Gastroesophageal sphincter (tissue), 4 donors: ENCODE measurements around the gene PSAP. TPM values are rescaled to one million over a fixed set of nuclear protein-coding genes. Genes with fewer than 3 reads are reported as not detected.

Experiments used
- ATAC-seq: fragments of 150-250 bp; one replicate; pipeline ENCODE4 v1.9.1; 2016; ENCODE audit warnings: mild to moderate bottlenecking, moderate library complexity
- H3K27ac ChIP-seq, 4 donors: fragments of 200-600 bp; sonication (generic) in 3 of 4; 1 replicate in 3 of 4; 2 replicates in 1 of 4; pipeline ENCODE4 v1.5.1; 2016 to 2019
- H3K27me3 ChIP-seq: fragments of 200-600 bp; sonication (generic); one replicate; pipeline ENCODE4 v1.5.1; 2019
- H3K36me3 ChIP-seq, 2 donors: fragments of 200-600 bp; sonication (generic); one replicate each; pipeline ENCODE4 v1.5.1; 2019; ENCODE audit warnings: control low read depth in 1 of 2
- H3K4me1 ChIP-seq, 3 donors: fragments of 200-600 bp; sonication (generic); 1 replicate in 2 of 3; 2 replicates in 1 of 3; pipeline ENCODE4 v1.5.1; 2016 to 2019; ENCODE audit warnings: control low read depth in 2 of 3
- H3K4me3 ChIP-seq, 2 donors: fragments of 200-600 bp; sonication (generic); one replicate each; pipeline ENCODE4 v1.5.1; 2019; ENCODE audit warnings: mild to moderate bottlenecking in 1 of 2, moderate library complexity in 1 of 2
- H3K9me3 ChIP-seq, 3 donors: fragments of 200-600 bp; sonication (generic); one replicate each; pipeline ENCODE4 v1.5.1; 2017 to 2019; ENCODE audit warnings: control low read depth in 2 of 3
- CTCF ChIP-seq, 4 experiments: fragments of 200-600 bp in 2 of 4; fragments of 450-650 bp in 2 of 4; sonication (generic) in 1 of 4; IDR thresholded peaks; one replicate each; pipeline ENCODE4 v1.5.1; 2017 to 2019; ENCODE audit warnings: antibody characterized with exemption in 4 of 4, mild to moderate bottlenecking in 2 of 4, moderate library complexity in 2 of 4
- EP300 ChIP-seq: sonication (generic); formaldehyde crosslinking; IDR thresholded peaks from one replicate; pipeline ENCODE4 v1.6.1; 2017; ENCODE audit warnings: antibody characterized with exemption, mild to moderate bottlenecking
- POLR2A ChIP-seq, 2 donors: fragments of 450-650 bp; IDR thresholded peaks; one replicate each; pipeline ENCODE4 v1.6.1; 2017; ENCODE audit warnings: antibody characterized with exemption in 2 of 2, mild to moderate bottlenecking in 2 of 2, moderate library complexity in 1 of 2
- POLR2AphosphoS5 ChIP-seq: sonication (generic); formaldehyde crosslinking; IDR thresholded peaks from one replicate; pipeline ENCODE4 v1.6.1; 2017; ENCODE audit warnings: antibody characterized with exemption
- WGBS, 2 donors: methylation state at CpG; one replicate each; pipeline ENCODE4 v1.1.5; 2018; ENCODE audit warnings: low coverage in 1 of 2; 5-methylcytosine and 5-hydroxymethylcytosine counted together
- total RNA-seq, 4 donors: library from RNA; depleted of rRNA; stranded (reverse); fragments of >200 nt; gene quantifications; one replicate each; pipeline ENCODE4 v1.1.0, GENCODE V29; 2016

Gene PSAP
- total RNA-seq, 4 donors from 2014 or later, result 604 to 881 (median 718) TPM

GRCh38 chr10:71850021-71850742 lies 869 bp downstream of the PSAP start:
- peaks cover 0 to 56% (median 26%) of the 10 kb centered on the region in 3 donors for H3K4me1 ChIP-seq
- 3 to 4% methylated on average over 11 of the region's 13 CpGs for WGBS, 2 donors
- peak overlapping the region; percentile 89 to 99 for H3K4me3 ChIP-seq
- H3K27ac ChIP-seq, result peak overlapping the region; percentile 94 to 99 (median 96)
- ATAC-seq, result no peak
- no peak for TF ChIP-seq POLR2A (IDR thresholded peaks at IDR 0.05)
- no peak for TF ChIP-seq CTCF (IDR thresholded peaks at IDR 0.05)
- TF ChIP-seq EP300, result no peak
- TF ChIP-seq POLR2AphosphoS5, result no peak
- no peaks in the 10 kb centered on the region for H3K27me3 ChIP-seq
- no peaks in the 10 kb centered on the region for H3K9me3 ChIP-seq
- no peaks in the 10 kb centered on the region for H3K36me3 ChIP-seq

- WGBS, 2 donors, result 82 to 93% methylated on average over 2 to 16 of the region's 17 CpGs
- TF ChIP-seq EP300, result no peak
- no peak for TF ChIP-seq POLR2AphosphoS5
- no peak for TF ChIP-seq CTCF (IDR thresholded peaks at IDR 0.05)
- TF ChIP-seq POLR2A (IDR thresholded peaks at IDR 0.05), result no peak
- no peak overlapping the region for H3K27ac ChIP-seq
- H3K36me3 ChIP-seq, result no peaks in the 10 kb centered on the region
- H3K9me3 ChIP-seq, result no peaks in the 10 kb centered on the region
- no peaks in the 10 kb centered on the region for H3K27me3 ChIP-seq
- H3K4me1 ChIP-seq, result peaks cover 0 to 61% (median 26%) of the 10 kb centered on the region in 3 donors
- no peak for ATAC-seq
- H3K4me3 ChIP-seq, result peak overlapping the region in 1 of 2 donors; percentile 99
Observed at GRCh38 chr10:71849461-71849908, 1.6 kb downstream of the PSAP start.

GRCh38 chr10:71848325-71849275 lies 2.5 kb downstream of the PSAP start:
- Histone ChIP-seq H3K27me3 (no peaks in the 10 kb centered on the region), H3K27ac (peak overlapping the region in 3 of 4 donors; percentile 5 to 45 (median 7)), H3K4me1 (peaks cover 0 to 70% (median 27%) of the 10 kb centered on the region in 3 donors), H3K36me3 (no peaks in the 10 kb centered on the region), H3K4me3 (peak overlapping the region in 1 of 2 donors; percentile 99), H3K9me3 (no peaks in the 10 kb centered on the region)
- WGBS, 2 donors, result 66 to 86% methylated on average over 9 to 10 of the region's 11 CpGs
- no peak for TF ChIP-seq EP300
- no peak for TF ChIP-seq POLR2A (IDR thresholded peaks at IDR 0.05)
- no peak for TF ChIP-seq POLR2AphosphoS5
- TF ChIP-seq CTCF (IDR thresholded peaks at IDR 0.05), result no peak
- no peak for ATAC-seq

- ATAC-seq, result no peak
- H3K4me1 ChIP-seq, result peaks cover 0 to 82% (median 32%) of the 10 kb centered on the region in 3 donors
- H3K9me3 ChIP-seq, result no peaks in the 10 kb centered on the region
- no peaks in the 10 kb centered on the region for H3K36me3 ChIP-seq
- no peak for TF ChIP-seq EP300
- no peak for TF ChIP-seq POLR2A (IDR thresholded peaks at IDR 0.05)
- no peak for TF ChIP-seq CTCF (IDR thresholded peaks at IDR 0.05)
- no peak for TF ChIP-seq POLR2AphosphoS5
- WGBS, 2 donors, result 61 to 83% methylated on average over 3 to 6 of the region's 8 CpGs
- no peak overlapping the region for H3K4me3 ChIP-seq
- H3K27ac ChIP-seq, result peak overlapping the region in 2 of 4 donors; percentile 7 to 45
- H3K27me3 ChIP-seq, result no peaks in the 10 kb centered on the region
Observed at GRCh38 chr10:71847418-71847817, 3.6 kb downstream of the PSAP start.
